Heart left ventricle (tissue), 13 donors: ENCODE measurements around the gene CALML6.

ENCODE experiments used
- CTCF ChIP-seq, 12 donors: fragments of 200-600 bp; sonication (generic) in 4 of 12; IDR thresholded peaks; one replicate each; pipeline versions ENCODE4 v1.5.0 to v1.8.0; 2018 to 2022; ENCODE audit warnings: antibody characterized with exemption in 12 of 12, mild to moderate bottlenecking in 5 of 12
- POLR2A ChIP-seq, 2 donors: fragments of 450-650 bp; IDR thresholded peaks; one replicate each; pipeline ENCODE4 v1.6.1; 2017; ENCODE audit warnings: antibody characterized with exemption in 2 of 2, mild to moderate bottlenecking in 2 of 2, moderate library complexity in 2 of 2
- donor health status: ischemic (EF 13 %, LVEDD 7.1; RV severe dilation, severe dysfunction).
- donor health status: DM: no; HTN: yes; CAD: no.
- donor health status: DM: no; HTN: no; CAD: no.
- donor health status: ischemic (EF 25% LVEDD 6.9; RV normal size, moderate dysfunction).
- donor health status: ischemic (EF 25% LVEDD 5.7; RV mildly dilated, moderate dysfunction).
- donor health status: ischemic (EF 35%, LVEDD 5.7; RV mildly dilated, moderate dysfunction).
- donor health status: nonischemic (EF 11% LVEDD 7.7; RV severe dilation, severe dysfunction).
- donor health status: DM: yes; HTN: yes; CAD: no.
- donor health status: PGD.
- donor health status: ischemic (EF 29% LVEDD 5.4; RV normal size, mild dysfunction).
- donor health status: nonischemic (EF 23%, LVEDD 6.1; RV moderate dilation, normal function).

GRCh38 chr1:1899266-1899966 is 15.6 kb upstream of the CALML6 start:
- TF ChIP-seq CTCF (IDR thresholded peaks at IDR 0.05) (no peak), POLR2A (IDR thresholded peaks at IDR 0.05) (no peak)
